ENCODE measurements around the gene CORO1A.

- TF ChIP-seq CTCF (IDR thresholded peaks at IDR 0.05; ENCODE audit: poor library complexity) (no peak), EZH2 (IDR thresholded peaks at IDR 0.05; ENCODE audit: borderline replicate concordance) (no peak)
Measured at GRCh38 chr16:30137897-30138296, 45.5 kb upstream of the CORO1A start.
